H9 (cell line): ENCODE measurements around the gene POLG2. TPM values are rescaled to one million over a fixed set of nuclear protein-coding genes. Genes with fewer than 3 reads are reported as not detected.
"Not testable (repeated sequence)": the region's sequence is repeated elsewhere in the genome, so short reads cannot be mapped to it uniquely, and the experiment has no call there.

Experiments
- DNase-seq: peaks from one replicate; pipeline ENCODE4 v3.0.0-alpha.2; 2017
- H2AFZ ChIP-seq: one replicate; pipeline ENCODE4 v1.6.1; 2013; ENCODE audit warnings: mild to moderate bottlenecking, low read length, control low read depth, moderate library complexity
- H2AK5ac ChIP-seq: 2 replicates; pipeline ENCODE4 v1.6.1; 2013; ENCODE audit warnings: low read length, control low read depth, mixed read lengths; ENCODE audit not compliant: insufficient read length
- H2BK120ac ChIP-seq: one replicate; pipeline ENCODE4 v1.6.1; 2013; ENCODE audit warnings: low read depth, mild to moderate bottlenecking, low read length, control low read depth, inconsistent platforms; ENCODE audit not compliant: poor library complexity, severe bottlenecking
- H2BK12ac ChIP-seq: 2 replicates; pipeline ENCODE4 v1.6.1; 2013; ENCODE audit warnings: low read length, control low read depth, mixed read lengths, low read depth; ENCODE audit not compliant: insufficient read length
- H2BK15ac ChIP-seq: 2 replicates; pipeline ENCODE4 v1.6.1; 2013; ENCODE audit warnings: low read depth, low read length, control low read depth
- H2BK20ac ChIP-seq: one replicate; pipeline ENCODE4 v1.6.1; 2013; ENCODE audit warnings: low read depth, mild to moderate bottlenecking, low read length, control low read depth, inconsistent platforms; ENCODE audit not compliant: poor library complexity, severe bottlenecking
- H2BK5ac ChIP-seq: 2 replicates; pipeline ENCODE4 v1.6.1; 2013; ENCODE audit warnings: low read length, control low read depth, mixed read lengths; ENCODE audit not compliant: insufficient read length
- H3K14ac ChIP-seq: 2 replicates; pipeline ENCODE4 v1.6.1; 2013; ENCODE audit warnings: low read length, control low read depth; ENCODE audit not compliant: insufficient read depth
- H3K18ac ChIP-seq: 2 replicates; pipeline ENCODE4 v1.6.1; 2013; ENCODE audit warnings: low read depth, mild to moderate bottlenecking, mixed read lengths, low read length, control low read depth; ENCODE audit not compliant: insufficient read length
- H3K23ac ChIP-seq: 2 replicates; pipeline ENCODE4 v1.6.1; 2013; ENCODE audit warnings: low read length, control low read depth, mixed read lengths, low read depth; ENCODE audit not compliant: insufficient read length
- H3K23me2 ChIP-seq: 2 replicates; pipeline ENCODE4 v1.6.1; 2013; ENCODE audit warnings: low read depth, mild to moderate bottlenecking, mixed read lengths, low read length, control low read depth; ENCODE audit not compliant: insufficient read length, poor library complexity, severe bottlenecking
- H3K27ac ChIP-seq: 2 replicates; pipeline ENCODE4 v1.5.1; 2013; ENCODE audit warnings: low read length, control low read depth, mixed read lengths, low read depth; ENCODE audit not compliant: insufficient read length
- H3K27me3 ChIP-seq: 2 replicates; pipeline ENCODE4 v1.6.1; 2013; ENCODE audit warnings: low read length, control low read depth, inconsistent platforms; ENCODE audit not compliant: insufficient read depth
- H3K4ac ChIP-seq: 2 replicates; pipeline ENCODE4 v1.6.1; 2013; ENCODE audit warnings: low read depth, mild to moderate bottlenecking, control low read depth, inconsistent platforms, low read length, moderate library complexity
- H3K4me1 ChIP-seq: 2 replicates; pipeline ENCODE4 v1.6.1; 2013; ENCODE audit warnings: low read length, control low read depth, inconsistent platforms; ENCODE audit not compliant: insufficient read depth
- H3K4me2 ChIP-seq: 2 replicates; pipeline ENCODE4 v1.6.1; 2013; ENCODE audit warnings: low read length, control low read depth, mixed read lengths; ENCODE audit not compliant: insufficient read length, insufficient read depth
- H3K56ac ChIP-seq: 2 replicates; pipeline ENCODE4 v1.6.1; 2013; ENCODE audit warnings: low read depth, mild to moderate bottlenecking, mixed read lengths, low read length, control low read depth; ENCODE audit not compliant: insufficient read length
- H3K79me1 ChIP-seq: 2 replicates; pipeline ENCODE4 v1.6.1; 2013; ENCODE audit warnings: low read depth, mild to moderate bottlenecking, moderate library complexity, low read length, control low read depth, inconsistent platforms; ENCODE audit not compliant: insufficient read depth, poor library complexity, severe bottlenecking
- H3K79me2 ChIP-seq: 2 replicates; pipeline ENCODE4 v1.6.1; 2013; ENCODE audit warnings: low read length, control low read depth, inconsistent platforms; ENCODE audit not compliant: insufficient read depth
- H3K9ac ChIP-seq: 2 replicates; pipeline ENCODE4 v1.6.1; 2013; ENCODE audit warnings: low read length, control low read depth, mixed read lengths; ENCODE audit not compliant: insufficient read length; ENCODE audit errors: extremely low read depth
- H3K9me3 ChIP-seq: one replicate; pipeline ENCODE4 v1.6.1; 2013; ENCODE audit warnings: low read depth, low read length, inconsistent platforms; ENCODE audit not compliant: control insufficient read depth
- H3T11ph ChIP-seq: one replicate; pipeline ENCODE4 v1.6.1; 2013; ENCODE audit warnings: mild to moderate bottlenecking, low read length, control low read depth, inconsistent platforms
- H4K20me1 ChIP-seq: one replicate; pipeline ENCODE4 v1.6.1; 2013; ENCODE audit not compliant: control insufficient read depth, insufficient read length, insufficient read depth
- H4K5ac ChIP-seq: 2 replicates; pipeline ENCODE4 v1.6.1; 2013; ENCODE audit warnings: low read depth, mild to moderate bottlenecking, mixed read lengths, low read length, control low read depth; ENCODE audit not compliant: insufficient read length
- H4K8ac ChIP-seq: replicated peaks from 2 replicates; pipeline ENCODE4 v1.6.1; 2013; ENCODE audit warnings: low read length, control low read depth, mixed read lengths, low read depth; ENCODE audit not compliant: insufficient read length
- H4K91ac ChIP-seq: 2 replicates; pipeline ENCODE4 v1.6.1; 2013; ENCODE audit warnings: low read depth, mild to moderate bottlenecking, moderate library complexity, mixed read lengths, low read length, control low read depth; ENCODE audit not compliant: insufficient read length
- H3K27ac Mint-ChIP-seq, 3 experiments: 2 replicates in 2 of 3; 3 replicates in 1 of 3; pipeline ENCODE4 v1.8.0; 2020 to 2021; ENCODE audit warnings: mixed read lengths in 3 of 3, mild to moderate bottlenecking in 1 of 3, moderate library complexity in 1 of 3
- H3K27me3 Mint-ChIP-seq: 2 replicates; pipeline ENCODE4 v1.8.0; 2021; ENCODE audit warnings: low read depth, mild to moderate bottlenecking, moderate library complexity, mixed read lengths
- H3K36me3 Mint-ChIP-seq, 3 experiments: 2 replicates in 2 of 3; 3 replicates in 1 of 3; pipeline ENCODE4 v1.8.0; 2020 to 2021; ENCODE audit warnings: low read depth in 3 of 3, mixed read lengths in 3 of 3; ENCODE audit not compliant: insufficient read depth in 1 of 3
- H3K4me1 Mint-ChIP-seq, 2 experiments: 2 replicates each; pipeline ENCODE4 v1.8.0; 2020; ENCODE audit warnings: mixed read lengths in 2 of 2
- H3K4me3 Mint-ChIP-seq, 2 experiments: 2 replicates in 1 of 2; 3 replicates in 1 of 2; pipeline ENCODE4 v1.8.0; 2020 to 2021; ENCODE audit warnings: mild to moderate bottlenecking in 2 of 2, mixed read lengths in 2 of 2, moderate library complexity in 1 of 2
- H3K9me3 Mint-ChIP-seq, 2 experiments: 2 replicates in 1 of 2; 3 replicates in 1 of 2; pipeline ENCODE4 v1.8.0; 2020; ENCODE audit warnings: mild to moderate bottlenecking in 2 of 2, mixed read lengths in 2 of 2, moderate library complexity in 1 of 2
- WGBS: extraction: QIAGEN DNeasy Blood & Tissue Kit; methylation state at CpG from one replicate; pipeline ENCODE4 v1.1.7; 2013; ENCODE audit warnings: missing lambda C conversion rate, low lambda C conversion rate, mixed read lengths; ENCODE audit not compliant: insufficient read length; ENCODE audit errors: extremely low coverage; 5-methylcytosine and 5-hydroxymethylcytosine counted together
- total RNA-seq: library from RNA; stranded (reverse); gene quantifications from 2 replicates; pipeline ENCODE4 v1.2.1, GENCODE V29; 2021
- TF ChIP-seq, protein P1 (sequence below): fragments of 200-600 bp; sonication (generic); conservative IDR thresholded peaks from 3 replicates; pipeline ENCODE4 v1.8.0; 2021; ENCODE audit warnings: antibody characterized with exemption, mild to moderate bottlenecking

POLG2 gene
- total RNA-seq, 1 experiment from 2014 or later = 35.5 TPM

DNA sequence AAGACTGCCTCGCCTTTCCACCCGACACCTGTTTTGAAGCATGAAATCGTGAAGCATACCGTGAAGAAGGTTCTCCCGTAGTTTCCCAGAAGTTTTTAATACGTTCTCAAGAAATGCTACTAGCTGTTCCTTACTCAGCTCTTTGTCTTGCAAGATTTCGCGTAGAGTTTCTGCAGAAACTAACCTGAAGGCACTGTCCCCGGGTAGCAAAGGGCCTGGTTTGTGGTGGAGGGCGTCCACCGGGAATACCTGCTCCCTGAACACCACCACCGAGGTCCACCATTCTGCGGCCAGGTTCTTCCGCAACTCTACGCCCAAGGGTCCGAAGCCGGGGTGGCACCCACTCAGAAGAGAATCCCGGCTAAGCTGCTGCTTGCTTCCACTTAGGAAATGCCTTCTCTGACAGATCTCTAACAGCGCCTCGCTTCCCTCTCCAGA, 487 bp downstream of the POLG2 start:
- WGBS = no CpG with 5 or more reads among the region's 20 CpGs
- H3K9me3 ChIP-seq = no peaks in the 10 kb centered on the region
- no peak overlapping the region for H3K56ac ChIP-seq
- H3K4me1 Mint-ChIP-seq = peaks cover 44 to 51% of the 10 kb centered on the region in 2 experiments
- TF ChIP-seq, protein P1, sequence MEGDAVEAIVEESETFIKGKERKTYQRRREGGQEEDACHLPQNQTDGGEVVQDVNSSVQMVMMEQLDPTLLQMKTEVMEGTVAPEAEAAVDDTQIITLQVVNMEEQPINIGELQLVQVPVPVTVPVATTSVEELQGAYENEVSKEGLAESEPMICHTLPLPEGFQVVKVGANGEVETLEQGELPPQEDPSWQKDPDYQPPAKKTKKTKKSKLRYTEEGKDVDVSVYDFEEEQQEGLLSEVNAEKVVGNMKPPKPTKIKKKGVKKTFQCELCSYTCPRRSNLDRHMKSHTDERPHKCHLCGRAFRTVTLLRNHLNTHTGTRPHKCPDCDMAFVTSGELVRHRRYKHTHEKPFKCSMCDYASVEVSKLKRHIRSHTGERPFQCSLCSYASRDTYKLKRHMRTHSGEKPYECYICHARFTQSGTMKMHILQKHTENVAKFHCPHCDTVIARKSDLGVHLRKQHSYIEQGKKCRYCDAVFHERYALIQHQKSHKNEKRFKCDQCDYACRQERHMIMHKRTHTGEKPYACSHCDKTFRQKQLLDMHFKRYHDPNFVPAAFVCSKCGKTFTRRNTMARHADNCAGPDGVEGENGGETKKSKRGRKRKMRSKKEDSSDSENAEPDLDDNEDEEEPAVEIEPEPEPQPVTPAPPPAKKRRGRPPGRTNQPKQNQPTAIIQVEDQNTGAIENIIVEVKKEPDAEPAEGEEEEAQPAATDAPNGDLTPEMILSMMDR = no peak
- H3K9me3 Mint-ChIP-seq = peaks cover 0 to 6% of the 10 kb centered on the region in 2 experiments; a peak in 4 of 5 replicates
- no peak for DNase-seq
- peak overlapping the region; percentile 87 for H3K4me2 ChIP-seq
- H3K4me3 Mint-ChIP-seq = peak overlapping the region; percentile 99
- no peaks in the 10 kb centered on the region for H4K20me1 ChIP-seq
- H3K14ac ChIP-seq = no peak overlapping the region; the same call in 1 of the 2 replicates
- no peak overlapping the region for H2BK20ac ChIP-seq
- no peak overlapping the region for H2AK5ac ChIP-seq
- no peak overlapping the region for H3T11ph ChIP-seq
- peak overlapping the region; percentile 77 for H3K9ac ChIP-seq
- H3K79me1 ChIP-seq = peaks cover 2% of the 10 kb centered on the region
- no peak overlapping the region for H2BK15ac ChIP-seq
- peaks cover 15% of the 10 kb centered on the region for H3K23me2 ChIP-seq
- no peak overlapping the region for H2BK12ac ChIP-seq
- H3K4me1 ChIP-seq = no peaks in the 10 kb centered on the region; the same call in 1 of the 2 replicates
- H3K18ac ChIP-seq = no peak overlapping the region
- H3K36me3 Mint-ChIP-seq = peaks cover 43 to 68% (median 60%) of the 10 kb centered on the region in 3 experiments
- peak overlapping the region; percentile 89 to 99 (median 98); a peak in 5 of 7 replicates for H3K27ac Mint-ChIP-seq
- H3K79me2 ChIP-seq = peaks cover 6% of the 10 kb centered on the region; the same call in 1 of the 2 replicates
- H2BK120ac ChIP-seq = no peak overlapping the region
- H4K91ac ChIP-seq = no peak overlapping the region
- peaks cover 3% of the 10 kb centered on the region for H3K27me3 Mint-ChIP-seq
- no peak overlapping the region for H3K23ac ChIP-seq
- no peak overlapping the region for H3K4ac ChIP-seq
- H3K27ac ChIP-seq = no peak overlapping the region
- H2AFZ ChIP-seq = no peak overlapping the region
- H3K27me3 ChIP-seq = no peaks in the 10 kb centered on the region
- H2BK5ac ChIP-seq = no peak overlapping the region
- no peak overlapping the region for H4K8ac ChIP-seq
- no peak overlapping the region for H4K5ac ChIP-seq

DNA sequence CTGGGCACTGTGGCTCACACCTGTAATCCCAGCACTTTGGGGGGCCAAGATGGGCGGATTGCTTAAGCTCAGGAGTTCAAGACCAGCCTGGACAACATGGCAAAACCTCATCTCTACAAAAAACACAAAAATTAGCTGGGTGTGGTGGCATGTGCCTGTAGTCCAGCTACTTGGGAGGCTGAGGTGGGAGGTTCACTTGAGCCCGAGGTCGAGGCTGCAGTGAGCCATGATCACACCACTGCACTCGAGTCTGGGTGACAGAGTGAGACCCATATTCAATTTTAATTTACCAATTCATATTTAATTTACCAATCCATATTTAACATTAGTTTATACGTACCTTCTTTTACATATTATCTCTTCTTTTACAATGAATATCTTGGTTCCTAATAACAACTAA, 1.6 kb downstream of the POLG2 start:
- not testable (repeated sequence) for H3K79me1 ChIP-seq, H3K9me3 ChIP-seq, H2AK5ac ChIP-seq, H3K9ac ChIP-seq, H3K27ac Mint-ChIP-seq, H3K4me2 ChIP-seq, H4K8ac ChIP-seq, H3T11ph ChIP-seq, H2BK20ac ChIP-seq, H2AFZ ChIP-seq, H3K9me3 Mint-ChIP-seq, H3K79me2 ChIP-seq, H4K5ac ChIP-seq, H3K56ac ChIP-seq, H3K14ac ChIP-seq, H2BK12ac ChIP-seq, DNase-seq, H3K27me3 Mint-ChIP-seq, H4K20me1 ChIP-seq, H2BK15ac ChIP-seq, H3K4ac ChIP-seq, H3K27ac ChIP-seq, H3K18ac ChIP-seq, H3K27me3 ChIP-seq, H2BK5ac ChIP-seq, H3K4me1 ChIP-seq, H2BK120ac ChIP-seq, H4K91ac ChIP-seq, H3K23ac ChIP-seq
- H3K23me2 ChIP-seq = peaks cover 15% of the 10 kb centered on the region
- H3K4me3 Mint-ChIP-seq = peak overlapping the region; percentile 99; a peak in 4 of 5 replicates
- H3K36me3 Mint-ChIP-seq = peaks cover 43 to 68% (median 60%) of the 10 kb centered on the region in 3 experiments
- WGBS = 100% methylated on average over 1 of the region's 5 CpGs
- H3K4me1 Mint-ChIP-seq = peaks cover 34 to 41% of the 10 kb centered on the region in 2 experiments
